DMS114 treated with DMSO at 0.1 percent for 48 hours (cell line): Measurements from ENCODE around the gene FGFR2.

Source experiments
- DNase-seq: peaks from one replicate; lab custom pipeline; 2025; ENCODE audit not compliant: unreplicated experiment; lab: John Stamatoyannopoulos, UW

FGFR2 gene

DNA sequence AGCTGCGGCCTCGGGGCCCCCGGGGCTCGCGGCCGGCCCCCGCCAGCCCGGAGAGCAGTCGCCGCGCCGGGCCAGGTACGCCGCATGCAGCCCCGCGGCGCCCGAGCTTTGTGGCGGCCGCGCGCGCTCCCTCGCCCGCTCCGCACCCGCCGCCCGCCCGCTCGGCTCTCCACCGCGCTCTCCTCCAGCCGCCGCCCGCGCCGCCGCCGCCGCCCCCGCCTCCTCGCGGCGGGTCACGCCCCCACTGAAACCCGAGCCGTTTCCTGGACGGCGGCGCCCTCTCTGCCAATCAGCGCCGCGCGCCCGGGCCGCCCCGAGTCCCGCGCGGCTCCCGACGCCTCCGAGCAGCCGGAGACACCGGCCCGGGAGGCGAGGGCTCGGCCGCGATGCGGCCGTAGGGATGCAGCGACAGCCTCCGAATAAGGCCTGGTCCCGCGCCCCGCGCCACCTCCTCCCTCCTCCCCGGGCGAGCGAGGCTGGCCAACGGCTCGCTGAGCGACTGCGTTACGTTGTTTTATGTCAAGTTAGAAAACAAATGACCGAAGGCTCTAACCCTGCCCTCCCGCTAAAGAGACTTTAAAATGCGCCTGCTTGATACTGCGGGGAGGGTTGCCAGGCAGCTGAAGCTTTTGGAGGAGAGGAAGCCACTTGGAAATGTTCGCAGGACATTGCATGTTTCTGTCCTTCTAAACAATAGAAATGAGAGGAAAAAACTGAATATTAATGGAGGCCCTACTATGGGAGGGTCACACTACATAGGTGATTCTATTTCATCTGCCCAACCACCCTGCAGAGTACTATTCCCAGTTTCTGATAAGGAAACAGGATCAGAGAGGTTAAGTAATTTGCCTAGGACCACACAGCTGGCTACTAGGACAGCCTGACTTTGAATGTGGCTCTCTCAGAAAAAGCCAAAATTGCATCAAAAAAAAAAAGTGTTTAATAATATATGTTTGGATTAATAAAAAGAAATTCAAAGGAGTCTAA is at the start of gene FGFR2:
TSS of gene FGFR2 (minus strand) at position 182 of the 987 bp plus-strand sequence. CDS start 4,627 bp downstream, outside the sequence.
- peak; percentile 33 for DNase-seq

DNA sequence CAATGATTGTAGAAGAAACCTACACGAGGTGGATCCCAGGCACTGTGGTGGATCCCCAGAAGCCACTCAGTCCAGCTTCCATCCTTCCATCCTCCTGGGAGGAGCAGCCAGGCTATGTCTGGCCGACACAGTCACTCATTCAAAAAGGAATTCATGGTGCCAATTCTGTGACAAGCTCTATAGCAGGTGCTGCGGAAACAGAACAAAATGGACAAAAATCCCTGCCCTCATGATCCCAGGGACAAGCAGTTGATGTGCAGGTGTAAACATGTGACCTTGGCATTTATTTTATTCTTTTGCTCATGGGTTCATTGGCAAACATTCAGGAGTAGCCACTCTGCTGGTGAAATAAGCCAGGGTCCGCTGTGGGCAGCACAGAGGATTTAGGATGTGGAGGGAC is 49.2 kb upstream of the FGFR2 start:
- no peak for DNase-seq

DNA sequence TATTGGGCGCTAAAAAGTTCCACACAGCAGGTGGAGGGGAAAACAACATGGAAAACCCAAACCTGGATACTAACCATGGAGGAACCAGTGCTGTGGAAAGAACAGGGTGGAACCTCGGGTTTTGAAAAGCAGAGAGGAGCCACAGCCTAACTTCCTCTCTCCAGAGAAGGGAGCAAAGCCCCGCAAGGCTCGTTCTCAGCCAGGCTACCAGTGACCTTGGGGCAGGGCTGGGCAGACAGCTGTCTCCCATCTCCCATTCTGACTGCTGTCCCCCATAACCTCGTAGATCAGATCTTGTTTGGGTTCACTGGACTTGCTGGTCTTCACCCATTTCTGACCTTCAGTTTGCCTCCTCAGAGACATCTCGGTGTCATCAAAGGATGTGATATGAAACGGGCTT is 47.5 kb upstream of the FGFR2 start:
- no peak for DNase-seq

GRCh38 chr10:121644501-121644900 is 46.3 kb upstream of the FGFR2 start:
- no peak for DNase-seq

DNA sequence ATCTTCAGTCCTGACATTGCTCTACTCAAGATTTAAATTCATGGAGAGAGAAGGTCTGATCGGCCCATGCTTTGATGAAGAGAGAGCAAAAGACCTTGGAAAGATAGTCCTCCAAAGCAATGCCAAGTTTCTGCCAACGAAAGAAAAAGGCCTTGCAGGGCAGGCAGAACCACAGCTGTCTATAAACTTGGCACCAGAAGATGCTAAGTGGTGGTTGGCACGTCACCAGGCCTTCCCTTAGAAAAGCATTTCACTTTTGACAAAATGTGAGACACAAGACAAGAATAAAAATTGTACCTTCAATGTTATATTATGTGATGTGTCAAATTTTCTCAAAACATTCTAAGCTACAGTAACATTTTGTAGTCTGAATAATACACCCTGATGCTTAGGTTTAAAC is 42.0 kb upstream of the FGFR2 start:
- DNase-seq, result no peak

- DNase-seq, result no peak
Observed at GRCh38 chr10:121639416-121639815, 41.2 kb upstream of the FGFR2 start.

- DNase-seq, result no peak
Observed at GRCh38 chr10:121637437-121637836, 39.2 kb upstream of the FGFR2 start.

DNA sequence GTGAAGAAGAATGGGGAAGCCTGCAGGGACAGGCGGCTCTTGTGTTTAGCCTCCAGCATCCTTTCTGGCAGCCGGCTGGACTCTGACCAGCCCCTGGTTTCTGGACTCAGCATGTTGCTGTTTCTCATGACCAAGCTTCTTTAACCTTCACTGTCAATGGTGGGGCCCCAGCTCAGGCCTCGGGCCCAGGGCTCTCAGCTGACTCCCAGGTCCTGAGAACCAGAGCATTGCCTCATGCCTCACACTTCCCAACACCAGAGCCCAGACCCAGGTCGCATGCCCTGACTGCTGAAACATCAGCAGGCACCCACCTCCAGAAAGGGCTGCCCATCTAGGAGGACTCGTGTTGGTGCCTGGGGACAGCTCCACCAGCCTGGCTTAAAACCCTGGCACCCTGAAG is 34.8 kb upstream of the FGFR2 start:
- no peak for DNase-seq

DNA sequence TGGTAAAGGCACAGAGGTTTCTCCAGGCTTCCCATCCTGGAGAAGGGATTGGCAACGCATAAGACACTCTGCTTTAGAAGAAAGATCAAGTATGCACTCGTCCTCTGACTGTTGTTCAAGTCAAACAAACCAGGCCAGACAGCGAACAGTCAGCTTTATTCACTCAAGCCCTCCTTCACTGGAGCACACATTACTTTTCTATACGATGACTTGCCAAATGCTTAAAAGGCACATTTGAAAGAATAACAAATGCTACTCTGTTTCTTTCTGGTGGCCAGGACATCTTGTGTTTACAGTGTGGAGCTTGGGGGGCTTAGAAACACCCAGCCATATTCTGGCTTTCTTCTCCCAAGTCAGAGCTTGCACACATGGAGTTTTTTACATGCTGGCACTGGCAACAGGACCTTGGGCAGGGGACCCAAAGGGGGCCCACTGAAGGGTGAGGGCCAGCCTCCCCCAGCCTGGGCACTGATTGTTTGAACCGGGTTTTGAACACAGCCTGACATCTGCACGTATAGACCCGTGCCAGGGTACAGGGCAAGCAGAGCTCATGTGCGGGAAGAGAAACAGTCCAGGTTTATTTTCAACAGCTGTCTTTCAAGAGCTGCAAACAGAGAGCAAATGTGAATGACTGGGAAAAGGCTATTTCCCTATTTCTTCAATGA is 33.3 kb upstream of the FGFR2 start:
- no peak for DNase-seq

- no peak for DNase-seq
Observed at GRCh38 chr10:121628859-121629258, 30.6 kb upstream of the FGFR2 start.

- DNase-seq, result no peak
Observed at GRCh38 chr10:121627876-121628581, 29.8 kb upstream of the FGFR2 start.

DNA sequence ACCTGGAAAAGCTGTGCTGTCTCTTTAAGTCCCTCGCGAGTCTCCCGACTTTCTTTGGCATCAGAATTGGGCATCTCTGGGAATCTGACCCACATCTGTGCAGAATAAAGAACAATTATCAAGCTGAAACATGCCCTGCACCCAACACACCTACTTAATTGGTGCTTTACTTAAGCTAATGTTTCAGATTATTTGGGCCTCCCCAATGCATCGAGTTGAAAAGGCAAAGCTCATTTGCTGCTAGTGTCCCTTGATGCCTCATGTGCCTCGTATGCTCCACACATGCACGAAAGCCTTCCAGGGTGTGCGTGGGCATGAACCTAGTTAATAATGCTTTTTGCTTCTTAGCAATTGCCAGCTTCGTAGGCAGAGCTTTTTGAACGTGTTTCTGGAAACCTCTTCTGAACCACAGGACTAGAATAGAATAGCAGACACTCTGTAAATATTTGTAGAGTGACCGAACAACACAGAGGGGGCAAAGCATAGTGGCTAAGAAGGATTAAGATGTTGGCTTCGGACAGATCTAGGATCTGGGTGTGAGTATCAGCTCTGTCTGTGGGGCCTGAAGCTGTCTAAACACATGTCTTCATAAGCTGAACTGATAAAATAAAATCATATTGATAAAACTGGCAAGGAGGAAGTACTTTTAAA is 26.7 kb upstream of the FGFR2 start:
- no peak for DNase-seq

DNA sequence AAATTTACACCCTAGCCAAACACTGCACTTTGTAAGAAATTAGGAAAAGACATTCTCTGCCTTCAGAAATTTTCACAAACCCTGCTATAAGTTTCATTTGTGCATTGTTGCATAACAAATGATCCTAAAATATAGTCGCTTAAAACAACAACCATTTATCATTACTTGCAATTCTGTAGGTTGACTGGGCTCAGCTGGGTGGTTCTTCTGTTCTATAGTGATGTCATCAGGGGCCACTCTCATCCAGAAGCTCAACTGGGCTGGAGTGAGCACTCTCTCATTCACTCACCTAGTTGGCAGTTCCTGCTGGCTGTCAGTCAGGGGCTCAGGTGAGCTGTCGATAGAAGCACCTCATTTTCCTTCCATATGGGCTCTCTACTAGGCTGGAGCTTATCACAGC is 20.7 kb upstream of the FGFR2 start:
- DNase-seq, result no peak

GRCh38 chr10:121617176-121617575 is 18.9 kb upstream of the FGFR2 start:
- DNase-seq, result no peak

GRCh38 chr10:121616291-121616690 is 18.0 kb upstream of the FGFR2 start:
- DNase-seq, result no peak

DNA sequence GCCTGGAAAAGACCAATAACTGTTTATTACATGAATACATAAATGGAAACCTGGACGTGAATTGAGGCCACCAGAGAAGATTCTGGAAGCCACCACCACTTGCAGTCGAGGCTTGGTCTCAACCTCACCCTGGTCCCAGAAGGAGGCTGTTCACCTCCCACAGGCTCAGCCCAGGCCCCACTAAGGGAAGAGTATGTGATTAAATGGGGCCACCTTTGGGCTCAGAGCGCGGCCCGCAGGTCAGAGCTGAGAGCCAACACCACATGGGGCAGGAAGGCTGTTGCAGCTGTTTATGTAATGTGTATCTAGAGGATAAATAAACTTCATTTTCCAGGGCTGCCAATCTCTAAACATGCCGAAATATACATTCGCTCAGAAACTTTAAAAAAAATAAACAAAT is 17.6 kb upstream of the FGFR2 start:
- no peak for DNase-seq

- no peak for DNase-seq
Observed at GRCh38 chr10:121615435-121615793, 17.2 kb upstream of the FGFR2 start.

DNA sequence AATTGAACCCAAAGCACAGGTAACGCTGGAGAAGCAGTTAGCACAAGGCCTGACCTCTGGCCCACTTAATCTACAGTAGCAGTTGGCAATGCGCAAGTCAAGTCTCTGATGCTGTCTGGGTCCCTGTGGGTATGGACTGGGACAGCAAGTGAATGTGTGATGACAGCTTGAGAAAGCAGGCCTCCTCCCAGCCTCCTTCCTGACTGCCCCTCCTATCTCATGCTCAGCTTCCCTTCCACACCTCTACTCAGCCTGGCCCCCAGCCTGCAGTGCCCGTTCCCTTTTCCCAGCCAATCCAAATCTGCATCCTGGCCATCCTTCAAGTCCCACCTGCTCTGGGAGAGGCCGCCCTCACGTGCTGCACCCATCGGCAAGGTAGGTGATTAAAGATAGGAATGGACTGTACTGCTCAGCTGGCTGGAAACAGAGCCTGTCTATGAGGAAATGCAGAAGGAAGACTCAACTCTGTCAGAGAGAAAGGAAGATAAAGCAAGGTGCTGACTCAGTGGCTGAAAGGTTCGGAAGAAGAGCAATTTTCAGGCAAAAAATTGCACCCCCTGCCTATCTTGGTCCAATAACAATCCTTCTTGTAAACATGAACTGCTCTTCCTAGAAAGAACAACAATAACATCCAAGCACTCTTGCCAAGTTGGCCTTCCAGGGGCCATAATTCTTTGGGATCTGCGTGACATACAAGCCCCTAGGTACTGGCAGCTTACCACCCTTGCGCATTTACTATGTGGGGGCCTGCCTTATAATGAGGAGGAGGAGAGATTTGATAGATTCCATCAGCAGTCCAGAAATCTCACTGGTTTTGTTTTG is 16.6 kb upstream of the FGFR2 start:
- no peak for DNase-seq

- no peak for DNase-seq
Observed at GRCh38 chr10:121613456-121613855, 15.2 kb upstream of the FGFR2 start.

DNA sequence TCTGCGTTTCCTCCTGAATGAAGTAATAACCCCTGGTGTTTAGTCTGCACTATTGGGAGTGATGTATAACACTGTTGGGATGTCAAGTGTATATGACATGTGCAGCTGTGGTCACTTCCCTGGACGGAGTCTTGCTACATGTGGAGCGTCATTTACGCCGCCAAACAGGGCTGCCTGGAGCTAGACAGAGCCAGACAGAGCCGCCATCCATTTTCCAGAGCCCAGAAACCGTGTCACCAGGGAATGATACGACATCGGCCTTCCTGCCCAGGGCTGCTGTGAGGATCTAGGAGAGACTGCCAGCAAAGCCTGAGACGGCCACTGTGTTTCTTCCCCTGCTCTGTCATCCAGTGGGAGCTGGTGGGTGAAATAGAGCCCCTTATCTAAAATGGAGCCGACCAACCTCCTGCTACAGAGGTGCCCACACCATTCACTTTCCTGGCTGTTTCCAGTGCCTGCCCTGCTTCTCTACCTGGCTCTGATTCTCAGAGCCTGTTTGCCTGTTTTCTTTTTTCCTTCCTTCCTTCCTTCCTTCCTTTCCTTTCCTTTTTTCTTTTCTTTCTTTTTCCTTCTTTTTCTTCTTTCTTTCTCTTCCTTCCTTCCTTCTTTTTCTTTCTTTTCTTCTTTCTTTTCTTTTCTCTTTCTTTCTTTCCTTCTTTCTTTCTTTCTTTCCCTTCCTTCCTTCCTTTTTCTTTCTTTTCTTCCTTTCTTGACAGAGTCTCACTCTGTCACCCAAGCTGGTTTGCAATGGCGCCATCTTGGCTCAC is 13.3 kb upstream of the FGFR2 start:
- DNase-seq, result no peak
